WTC11 (cell line): ENCODE results near the gene ACTL6A. TPM values are rescaled to one million over a fixed set of nuclear protein-coding genes. Genes with fewer than 3 reads are reported as not detected.

ENCODE experiments used
- FOXJ3 ChIP-seq: sonication (generic); formaldehyde crosslinking; IDR thresholded peaks from 2 replicates; pipeline ENCODE4 v1.9.0; 2021; ENCODE audit warnings: missing genetic modification reagents, mild to moderate bottlenecking, borderline replicate concordance
- KAT7 ChIP-seq: sonication (generic); formaldehyde crosslinking; IDR thresholded peaks from 2 replicates; pipeline ENCODE4 v1.8.1; 2023; ENCODE audit warnings: missing genetic modification reagents, mild to moderate bottlenecking, borderline replicate concordance
- NR1H2 ChIP-seq: sonication (generic); formaldehyde crosslinking; IDR thresholded peaks from 2 replicates; pipeline ENCODE4 v1.9.0; 2021; ENCODE audit warnings: mild to moderate bottlenecking, moderate library complexity, missing genetic modification reagents
- RELA ChIP-seq: sonication (generic); formaldehyde crosslinking; IDR thresholded peaks from 2 replicates; pipeline ENCODE4 v1.8.1; 2022; ENCODE audit warnings: missing genetic modification reagents, mild to moderate bottlenecking, borderline replicate concordance
- TEAD1 ChIP-seq: sonication (generic); formaldehyde crosslinking; IDR thresholded peaks from 2 replicates; pipeline ENCODE4 v1.8.0; 2022; ENCODE audit warnings: mild to moderate bottlenecking, missing genetic modification reagents
- TEAD4 ChIP-seq: sonication (generic); formaldehyde crosslinking; IDR thresholded peaks from 2 replicates; pipeline ENCODE4 v1.8.0; 2022; ENCODE audit warnings: mild to moderate bottlenecking, missing genetic modification reagents
- ZNF121 ChIP-seq: sonication (generic); formaldehyde crosslinking; IDR thresholded peaks from 2 replicates; pipeline ENCODE4 v1.8.0; 2023; ENCODE audit warnings: missing genetic modification reagents
- ZNF396 ChIP-seq: fragments of 250-450 bp; sonication (Bioruptor Pico); IDR thresholded peaks from 2 replicates; pipeline ENCODE4 v1.8.0; 2021; ENCODE audit warnings: mild to moderate bottlenecking, moderate library complexity, borderline replicate concordance
- ZNF671 ChIP-seq: fragments of 250-450 bp; sonication (Bioruptor Pico); IDR thresholded peaks from 2 replicates; pipeline ENCODE4 v1.8.0; 2021; ENCODE audit warnings: mild to moderate bottlenecking
- total RNA-seq: library from RNA; stranded (reverse); gene quantifications from 3 replicates; pipeline ENCODE4 v1.2.3, GENCODE V29; 2021
- TF ChIP-seq, protein P1 (sequence below): sonication (generic); formaldehyde crosslinking; IDR thresholded peaks from 2 replicates; pipeline ENCODE4 v1.8.0; 2023; ENCODE audit warnings: mild to moderate bottlenecking, missing genetic modification reagents
- TF ChIP-seq, protein P2 (sequence below): sonication (generic); formaldehyde crosslinking; IDR thresholded peaks from 2 replicates; pipeline ENCODE4 v1.8.0; 2023; ENCODE audit warnings: missing genetic modification reagents, mild to moderate bottlenecking, borderline replicate concordance
- TF ChIP-seq, protein P3 (sequence below): fragments of 250-450 bp; sonication (Bioruptor Pico); IDR thresholded peaks from 2 replicates; pipeline ENCODE4 v1.9.0; 2021; ENCODE audit warnings: mild to moderate bottlenecking
- TF ChIP-seq, protein P4 (sequence below): sonication (generic); formaldehyde crosslinking; IDR thresholded peaks from 2 replicates; pipeline ENCODE4 v1.8.0; 2022; ENCODE audit warnings: mild to moderate bottlenecking, missing genetic modification reagents
- TF ChIP-seq, protein P5 (sequence below): sonication (generic); formaldehyde crosslinking; IDR thresholded peaks from 2 replicates; pipeline ENCODE4 v1.8.1; 2022; ENCODE audit warnings: low read depth, mild to moderate bottlenecking, moderate library complexity, missing genetic modification reagents, borderline replicate concordance

Gene ACTL6A
- total RNA-seq, 1 experiment from 2014 or later: 82.9 TPM

DNA sequence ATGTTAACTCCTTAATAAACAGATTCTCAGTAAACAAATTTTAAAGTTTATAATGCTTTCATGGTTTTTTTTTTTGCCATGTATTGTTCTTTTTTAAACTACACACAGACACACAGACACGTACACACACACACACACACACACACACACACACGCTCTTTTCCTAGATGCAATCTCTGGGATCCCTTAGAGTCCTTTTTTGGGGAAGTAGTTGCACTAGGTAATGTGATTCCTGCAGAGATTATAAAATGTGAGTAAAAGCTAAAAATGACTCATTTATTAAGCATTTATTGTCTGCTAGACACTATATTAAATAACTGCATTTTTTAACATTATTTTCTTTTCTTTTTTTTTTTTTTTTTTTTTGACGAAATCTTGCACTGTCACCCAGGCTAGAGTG, 61.7 kb downstream of the ACTL6A start (continued):
- TF ChIP-seq, protein P1, sequence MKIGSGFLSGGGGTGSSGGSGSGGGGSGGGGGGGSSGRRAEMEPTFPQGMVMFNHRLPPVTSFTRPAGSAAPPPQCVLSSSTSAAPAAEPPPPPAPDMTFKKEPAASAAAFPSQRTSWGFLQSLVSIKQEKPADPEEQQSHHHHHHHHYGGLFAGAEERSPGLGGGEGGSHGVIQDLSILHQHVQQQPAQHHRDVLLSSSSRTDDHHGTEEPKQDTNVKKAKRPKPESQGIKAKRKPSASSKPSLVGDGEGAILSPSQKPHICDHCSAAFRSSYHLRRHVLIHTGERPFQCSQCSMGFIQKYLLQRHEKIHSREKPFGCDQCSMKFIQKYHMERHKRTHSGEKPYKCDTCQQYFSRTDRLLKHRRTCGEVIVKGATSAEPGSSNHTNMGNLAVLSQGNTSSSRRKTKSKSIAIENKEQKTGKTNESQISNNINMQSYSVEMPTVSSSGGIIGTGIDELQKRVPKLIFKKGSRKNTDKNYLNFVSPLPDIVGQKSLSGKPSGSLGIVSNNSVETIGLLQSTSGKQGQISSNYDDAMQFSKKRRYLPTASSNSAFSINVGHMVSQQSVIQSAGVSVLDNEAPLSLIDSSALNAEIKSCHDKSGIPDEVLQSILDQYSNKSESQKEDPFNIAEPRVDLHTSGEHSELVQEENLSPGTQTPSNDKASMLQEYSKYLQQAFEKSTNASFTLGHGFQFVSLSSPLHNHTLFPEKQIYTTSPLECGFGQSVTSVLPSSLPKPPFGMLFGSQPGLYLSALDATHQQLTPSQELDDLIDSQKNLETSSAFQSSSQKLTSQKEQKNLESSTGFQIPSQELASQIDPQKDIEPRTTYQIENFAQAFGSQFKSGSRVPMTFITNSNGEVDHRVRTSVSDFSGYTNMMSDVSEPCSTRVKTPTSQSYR (CRISPR knock-in tag): no peak
- TF ChIP-seq ZNF121 (CRISPR knock-in tag): no peak
- TF ChIP-seq ZNF396: no peak
- TF ChIP-seq TEAD1: no peak
- no peak for TF ChIP-seq KAT7 (CRISPR knock-in tag)
- TF ChIP-seq, protein P2, sequence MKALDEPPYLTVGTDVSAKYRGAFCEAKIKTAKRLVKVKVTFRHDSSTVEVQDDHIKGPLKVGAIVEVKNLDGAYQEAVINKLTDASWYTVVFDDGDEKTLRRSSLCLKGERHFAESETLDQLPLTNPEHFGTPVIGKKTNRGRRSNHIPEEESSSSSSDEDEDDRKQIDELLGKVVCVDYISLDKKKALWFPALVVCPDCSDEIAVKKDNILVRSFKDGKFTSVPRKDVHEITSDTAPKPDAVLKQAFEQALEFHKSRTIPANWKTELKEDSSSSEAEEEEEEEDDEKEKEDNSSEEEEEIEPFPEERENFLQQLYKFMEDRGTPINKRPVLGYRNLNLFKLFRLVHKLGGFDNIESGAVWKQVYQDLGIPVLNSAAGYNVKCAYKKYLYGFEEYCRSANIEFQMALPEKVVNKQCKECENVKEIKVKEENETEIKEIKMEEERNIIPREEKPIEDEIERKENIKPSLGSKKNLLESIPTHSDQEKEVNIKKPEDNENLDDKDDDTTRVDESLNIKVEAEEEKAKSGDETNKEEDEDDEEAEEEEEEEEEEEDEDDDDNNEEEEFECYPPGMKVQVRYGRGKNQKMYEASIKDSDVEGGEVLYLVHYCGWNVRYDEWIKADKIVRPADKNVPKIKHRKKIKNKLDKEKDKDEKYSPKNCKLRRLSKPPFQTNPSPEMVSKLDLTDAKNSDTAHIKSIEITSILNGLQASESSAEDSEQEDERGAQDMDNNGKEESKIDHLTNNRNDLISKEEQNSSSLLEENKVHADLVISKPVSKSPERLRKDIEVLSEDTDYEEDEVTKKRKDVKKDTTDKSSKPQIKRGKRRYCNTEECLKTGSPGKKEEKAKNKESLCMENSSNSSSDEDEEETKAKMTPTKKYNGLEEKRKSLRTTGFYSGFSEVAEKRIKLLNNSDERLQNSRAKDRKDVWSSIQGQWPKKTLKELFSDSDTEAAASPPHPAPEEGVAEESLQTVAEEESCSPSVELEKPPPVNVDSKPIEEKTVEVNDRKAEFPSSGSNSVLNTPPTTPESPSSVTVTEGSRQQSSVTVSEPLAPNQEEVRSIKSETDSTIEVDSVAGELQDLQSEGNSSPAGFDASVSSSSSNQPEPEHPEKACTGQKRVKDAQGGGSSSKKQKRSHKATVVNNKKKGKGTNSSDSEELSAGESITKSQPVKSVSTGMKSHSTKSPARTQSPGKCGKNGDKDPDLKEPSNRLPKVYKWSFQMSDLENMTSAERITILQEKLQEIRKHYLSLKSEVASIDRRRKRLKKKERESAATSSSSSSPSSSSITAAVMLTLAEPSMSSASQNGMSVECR (CRISPR knock-in tag): no peak
- no peak for TF ChIP-seq ZNF671 (CRISPR knock-in tag)
- TF ChIP-seq, protein P3, sequence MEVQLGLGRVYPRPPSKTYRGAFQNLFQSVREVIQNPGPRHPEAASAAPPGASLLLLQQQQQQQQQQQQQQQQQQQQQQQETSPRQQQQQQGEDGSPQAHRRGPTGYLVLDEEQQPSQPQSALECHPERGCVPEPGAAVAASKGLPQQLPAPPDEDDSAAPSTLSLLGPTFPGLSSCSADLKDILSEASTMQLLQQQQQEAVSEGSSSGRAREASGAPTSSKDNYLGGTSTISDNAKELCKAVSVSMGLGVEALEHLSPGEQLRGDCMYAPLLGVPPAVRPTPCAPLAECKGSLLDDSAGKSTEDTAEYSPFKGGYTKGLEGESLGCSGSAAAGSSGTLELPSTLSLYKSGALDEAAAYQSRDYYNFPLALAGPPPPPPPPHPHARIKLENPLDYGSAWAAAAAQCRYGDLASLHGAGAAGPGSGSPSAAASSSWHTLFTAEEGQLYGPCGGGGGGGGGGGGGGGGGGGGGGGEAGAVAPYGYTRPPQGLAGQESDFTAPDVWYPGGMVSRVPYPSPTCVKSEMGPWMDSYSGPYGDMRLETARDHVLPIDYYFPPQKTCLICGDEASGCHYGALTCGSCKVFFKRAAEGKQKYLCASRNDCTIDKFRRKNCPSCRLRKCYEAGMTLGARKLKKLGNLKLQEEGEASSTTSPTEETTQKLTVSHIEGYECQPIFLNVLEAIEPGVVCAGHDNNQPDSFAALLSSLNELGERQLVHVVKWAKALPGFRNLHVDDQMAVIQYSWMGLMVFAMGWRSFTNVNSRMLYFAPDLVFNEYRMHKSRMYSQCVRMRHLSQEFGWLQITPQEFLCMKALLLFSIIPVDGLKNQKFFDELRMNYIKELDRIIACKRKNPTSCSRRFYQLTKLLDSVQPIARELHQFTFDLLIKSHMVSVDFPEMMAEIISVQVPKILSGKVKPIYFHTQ (CRISPR knock-in tag): no peak
- no peak for TF ChIP-seq TEAD4 (CRISPR knock-in tag)
- no peak for TF ChIP-seq RELA (CRISPR knock-in tag)
- no peak for TF ChIP-seq NR1H2 (CRISPR knock-in tag)
- TF ChIP-seq FOXJ3 (CRISPR knock-in tag): no peak
- TF ChIP-seq, protein P4, sequence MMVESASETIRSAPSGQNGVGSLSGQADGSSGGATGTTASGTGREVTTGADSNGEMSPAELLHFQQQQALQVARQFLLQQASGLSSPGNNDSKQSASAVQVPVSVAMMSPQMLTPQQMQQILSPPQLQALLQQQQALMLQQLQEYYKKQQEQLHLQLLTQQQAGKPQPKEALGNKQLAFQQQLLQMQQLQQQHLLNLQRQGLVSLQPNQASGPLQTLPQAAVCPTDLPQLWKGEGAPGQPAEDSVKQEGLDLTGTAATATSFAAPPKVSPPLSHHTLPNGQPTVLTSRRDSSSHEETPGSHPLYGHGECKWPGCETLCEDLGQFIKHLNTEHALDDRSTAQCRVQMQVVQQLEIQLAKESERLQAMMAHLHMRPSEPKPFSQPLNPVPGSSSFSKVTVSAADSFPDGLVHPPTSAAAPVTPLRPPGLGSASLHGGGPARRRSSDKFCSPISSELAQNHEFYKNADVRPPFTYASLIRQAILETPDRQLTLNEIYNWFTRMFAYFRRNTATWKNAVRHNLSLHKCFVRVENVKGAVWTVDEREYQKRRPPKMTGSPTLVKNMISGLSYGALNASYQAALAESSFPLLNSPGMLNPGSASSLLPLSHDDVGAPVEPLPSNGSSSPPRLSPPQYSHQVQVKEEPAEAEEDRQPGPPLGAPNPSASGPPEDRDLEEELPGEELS (CRISPR knock-in tag): no peak
- TF ChIP-seq, protein P5, sequence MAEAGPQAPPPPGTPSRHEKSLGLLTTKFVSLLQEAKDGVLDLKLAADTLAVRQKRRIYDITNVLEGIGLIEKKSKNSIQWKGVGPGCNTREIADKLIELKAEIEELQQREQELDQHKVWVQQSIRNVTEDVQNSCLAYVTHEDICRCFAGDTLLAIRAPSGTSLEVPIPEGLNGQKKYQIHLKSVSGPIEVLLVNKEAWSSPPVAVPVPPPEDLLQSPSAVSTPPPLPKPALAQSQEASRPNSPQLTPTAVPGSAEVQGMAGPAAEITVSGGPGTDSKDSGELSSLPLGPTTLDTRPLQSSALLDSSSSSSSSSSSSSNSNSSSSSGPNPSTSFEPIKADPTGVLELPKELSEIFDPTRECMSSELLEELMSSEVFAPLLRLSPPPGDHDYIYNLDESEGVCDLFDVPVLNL: no peak
